ENCODE measurements around the gene HIKESHI.
A peak's percentile ranks its signal among the peaks of the same experiment; 100 is the strongest.
"Not testable (repeated sequence)": the region's sequence is repeated elsewhere in the genome, so short reads cannot be mapped to it uniquely, and the experiment has no call there.

Gene HIKESHI

DNA sequence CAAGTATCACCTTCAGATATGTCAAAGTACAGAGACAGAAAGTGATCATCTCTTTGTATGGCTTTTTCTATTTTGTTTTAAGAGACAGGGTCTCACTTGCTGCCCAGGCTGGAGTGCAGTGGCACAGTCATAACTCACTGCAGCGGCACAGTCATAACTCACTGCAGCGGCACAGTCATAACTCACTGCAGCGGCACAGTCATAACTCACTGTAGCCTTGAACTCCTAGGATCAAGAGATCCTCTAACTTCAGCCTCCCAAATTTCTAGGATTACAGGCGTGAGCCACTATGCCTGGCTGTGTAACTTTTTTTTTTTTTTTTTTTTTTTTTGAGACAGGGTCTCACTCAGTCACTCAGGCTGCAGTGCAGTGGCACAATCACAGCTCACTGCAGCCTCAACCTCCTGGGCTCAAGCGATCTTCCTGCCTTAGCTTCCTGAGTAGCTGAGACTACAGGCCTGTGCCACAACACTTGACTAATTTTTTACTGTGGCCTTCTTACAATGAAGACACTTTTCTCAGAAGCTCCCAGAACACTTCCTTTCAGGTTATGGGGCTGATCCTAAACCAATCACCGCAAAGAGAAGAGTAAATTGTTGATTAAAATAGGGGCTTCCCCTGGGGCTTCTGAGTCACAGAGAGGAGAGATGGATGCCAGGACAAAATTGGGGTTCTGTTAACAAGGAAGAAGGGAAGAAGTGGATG is 9.0 kb upstream of the HIKESHI start:
- no peak overlapping the region for H3K27ac ChIP-seq
- no peak for TF ChIP-seq ZFX (IDR thresholded peaks at IDR 0.05; ENCODE audit: borderline replicate concordance)
- TF ChIP-seq, protein P1, sequence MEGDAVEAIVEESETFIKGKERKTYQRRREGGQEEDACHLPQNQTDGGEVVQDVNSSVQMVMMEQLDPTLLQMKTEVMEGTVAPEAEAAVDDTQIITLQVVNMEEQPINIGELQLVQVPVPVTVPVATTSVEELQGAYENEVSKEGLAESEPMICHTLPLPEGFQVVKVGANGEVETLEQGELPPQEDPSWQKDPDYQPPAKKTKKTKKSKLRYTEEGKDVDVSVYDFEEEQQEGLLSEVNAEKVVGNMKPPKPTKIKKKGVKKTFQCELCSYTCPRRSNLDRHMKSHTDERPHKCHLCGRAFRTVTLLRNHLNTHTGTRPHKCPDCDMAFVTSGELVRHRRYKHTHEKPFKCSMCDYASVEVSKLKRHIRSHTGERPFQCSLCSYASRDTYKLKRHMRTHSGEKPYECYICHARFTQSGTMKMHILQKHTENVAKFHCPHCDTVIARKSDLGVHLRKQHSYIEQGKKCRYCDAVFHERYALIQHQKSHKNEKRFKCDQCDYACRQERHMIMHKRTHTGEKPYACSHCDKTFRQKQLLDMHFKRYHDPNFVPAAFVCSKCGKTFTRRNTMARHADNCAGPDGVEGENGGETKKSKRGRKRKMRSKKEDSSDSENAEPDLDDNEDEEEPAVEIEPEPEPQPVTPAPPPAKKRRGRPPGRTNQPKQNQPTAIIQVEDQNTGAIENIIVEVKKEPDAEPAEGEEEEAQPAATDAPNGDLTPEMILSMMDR (IDR thresholded peaks at IDR 0.05): no peak

DNA sequence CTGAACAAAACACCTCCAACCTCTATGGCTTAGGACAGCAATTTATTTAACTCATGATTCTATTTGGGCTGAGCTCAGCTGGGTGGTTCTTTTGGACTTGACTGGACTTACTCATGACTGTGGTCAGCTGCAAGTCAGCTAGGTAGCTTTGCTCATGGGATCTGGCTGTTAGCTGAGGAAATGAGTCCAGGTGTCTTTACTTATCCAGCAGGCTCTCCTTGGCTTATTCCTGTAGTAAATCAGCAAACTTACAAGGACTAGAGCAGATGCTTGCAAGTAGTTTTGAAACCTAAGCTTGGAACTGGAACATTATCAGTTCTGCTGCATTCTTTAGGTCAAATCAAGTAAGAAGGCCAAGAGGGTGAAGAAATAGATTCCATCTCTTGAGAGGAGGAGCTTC is 8.0 kb upstream of the HIKESHI start:
- TF ChIP-seq ZFX (IDR thresholded peaks at IDR 0.05; ENCODE audit: borderline replicate concordance): no peak
- TF ChIP-seq, protein P1 (IDR thresholded peaks at IDR 0.05): no peak
- no peak overlapping the region for H3K27ac ChIP-seq

DNA sequence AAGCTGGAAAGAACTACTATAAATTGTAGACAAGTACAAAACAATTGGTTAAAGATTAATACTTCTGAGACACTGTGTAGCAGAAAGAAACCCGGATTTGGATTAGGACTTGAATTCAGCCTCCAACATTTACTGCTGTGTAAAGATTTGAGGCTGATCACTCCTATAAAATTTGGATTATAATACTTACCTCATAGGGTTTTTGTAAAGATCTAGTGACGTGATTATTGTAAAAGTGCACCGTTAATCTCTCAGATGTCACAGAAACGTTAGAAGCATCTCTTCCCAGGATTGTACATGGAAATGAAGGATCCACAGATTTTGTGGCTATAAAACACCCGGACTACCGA is 323 bp upstream of the HIKESHI start:
- H3K27ac ChIP-seq: peak overlapping the region; percentile 74
- no peak for TF ChIP-seq ZFX (IDR thresholded peaks at IDR 0.05; ENCODE audit: borderline replicate concordance)
- TF ChIP-seq, protein P1 (IDR thresholded peaks at IDR 0.05): no peak

DNA sequence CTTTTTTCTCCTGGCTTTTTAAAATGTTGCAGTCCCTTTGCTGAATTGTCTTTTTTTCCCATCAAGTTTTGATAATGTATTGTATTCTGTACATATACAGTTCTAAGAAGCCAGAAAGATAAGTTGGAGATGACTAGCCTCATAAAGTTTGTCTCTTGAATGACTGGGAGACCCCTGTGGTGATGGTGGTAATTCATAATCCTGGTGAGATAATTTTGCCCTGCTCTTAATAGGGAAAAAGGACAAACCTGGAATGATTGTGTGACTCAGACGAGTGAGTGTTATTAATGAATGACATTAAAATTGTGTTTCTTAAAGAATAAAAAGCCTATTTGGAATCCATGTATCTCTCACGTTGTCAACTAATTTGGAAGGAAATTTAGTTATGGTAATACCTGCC is 1.2 kb downstream of the HIKESHI start:
- TF ChIP-seq, protein P1 (IDR thresholded peaks at IDR 0.05): no peak
- TF ChIP-seq ZFX (IDR thresholded peaks at IDR 0.05; ENCODE audit: borderline replicate concordance): no peak
- peak overlapping the region; percentile 74 for H3K27ac ChIP-seq

DNA sequence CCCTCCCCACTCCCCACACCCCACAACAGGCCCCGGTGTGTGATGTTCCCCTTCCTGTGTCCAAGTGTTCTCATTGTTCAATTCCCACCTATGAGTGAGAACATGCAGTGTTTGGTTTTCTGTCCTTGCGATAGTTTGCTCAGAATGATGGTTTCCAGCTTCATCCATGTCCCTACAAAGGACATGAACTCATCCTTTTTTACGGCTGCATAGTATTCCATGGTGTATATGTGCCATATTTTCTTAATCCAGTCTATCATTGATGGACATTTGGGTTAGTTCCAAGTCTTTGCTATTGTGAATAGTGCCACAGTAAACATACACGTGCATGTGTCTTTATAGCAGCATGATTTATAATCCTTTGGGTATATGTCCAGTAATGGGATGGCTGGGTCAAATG is 6.7 kb downstream of the HIKESHI start:
- not testable (repeated sequence) for H3K27ac ChIP-seq

DNA sequence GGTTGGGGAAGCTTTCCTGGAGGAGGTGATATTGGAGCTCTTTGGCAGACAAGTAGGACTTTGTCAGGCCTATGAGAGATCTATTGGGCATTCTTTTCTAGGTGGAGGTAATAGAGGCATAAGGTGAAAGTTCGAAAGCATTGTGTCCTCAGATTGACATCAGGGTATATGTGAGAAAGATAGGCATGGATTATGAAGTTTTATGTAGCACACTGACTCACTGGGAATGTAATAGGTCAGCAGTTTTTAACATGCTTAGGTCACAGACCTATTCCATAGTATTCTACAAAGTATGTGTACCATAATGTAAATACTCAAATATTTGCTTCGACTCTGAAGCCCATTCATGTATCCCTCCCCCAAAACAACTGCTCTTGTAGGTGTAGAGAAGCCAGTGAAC is 11.8 kb downstream of the HIKESHI start:
- H3K27ac ChIP-seq: no peak overlapping the region
- no peak for TF ChIP-seq ZFX (IDR thresholded peaks at IDR 0.05; ENCODE audit: borderline replicate concordance)

DNA sequence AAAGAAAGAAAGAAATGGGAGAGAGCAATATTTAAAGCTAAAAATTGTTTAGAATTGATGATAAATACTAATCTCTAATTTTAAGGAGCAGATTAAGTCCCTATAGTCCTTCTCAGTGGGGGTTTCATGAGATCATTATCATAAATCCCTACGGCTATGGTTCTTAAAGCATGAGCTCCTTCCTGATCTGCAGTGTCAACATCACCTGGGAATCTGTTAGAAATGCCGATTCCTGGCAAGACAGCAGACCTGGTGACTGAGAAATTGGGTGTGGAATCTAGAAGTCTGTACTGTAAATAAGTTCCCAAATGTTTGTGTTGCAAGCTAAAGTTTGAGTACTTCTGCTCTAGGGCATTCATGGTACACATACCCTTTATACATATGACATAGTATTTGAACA is 12.6 kb downstream of the HIKESHI start:
- no peak overlapping the region for H3K27ac ChIP-seq
- TF ChIP-seq, protein P1 (IDR thresholded peaks at IDR 0.05): no peak
- no peak for TF ChIP-seq ZFX (IDR thresholded peaks at IDR 0.05; ENCODE audit: borderline replicate concordance)

DNA sequence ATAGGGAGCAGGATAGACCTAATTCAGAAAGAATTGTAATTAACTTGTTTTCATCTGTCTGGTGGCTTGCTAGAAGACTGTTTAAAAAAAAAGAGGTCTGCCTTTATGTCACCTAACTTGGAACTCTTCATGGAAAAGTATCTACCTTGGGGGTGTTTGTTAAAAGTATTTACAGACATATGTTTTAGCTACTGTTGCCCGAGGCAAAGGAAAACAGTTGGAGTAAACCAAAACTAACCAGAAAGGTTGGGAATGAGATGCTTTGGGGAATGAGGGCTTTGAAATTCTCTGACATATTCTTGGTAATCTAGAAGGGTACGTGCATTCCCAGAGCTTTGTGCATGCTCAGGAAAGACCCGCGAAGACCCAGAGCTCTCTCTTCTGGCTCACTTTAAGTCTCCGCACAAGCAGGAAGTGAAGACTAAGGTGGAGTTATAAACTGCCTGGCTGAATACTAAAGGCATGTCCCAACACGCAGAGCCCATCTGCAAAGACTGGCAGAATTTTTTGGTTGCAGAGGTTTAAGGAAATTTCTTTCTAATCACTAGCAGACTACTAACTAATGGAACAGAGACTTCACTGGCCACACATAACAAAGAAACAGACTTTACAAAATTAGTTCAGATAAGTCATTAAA is 33.2 kb downstream of the HIKESHI start:
- no peak overlapping the region for H3K27ac ChIP-seq
- TF ChIP-seq ZFX (IDR thresholded peaks at IDR 0.05; ENCODE audit: borderline replicate concordance): no peak
- TF ChIP-seq, protein P1 (IDR thresholded peaks at IDR 0.05): no peak

Data from 22Rv1 (cell line).